ENCODE data around the gene TMEM60. TPM values are rescaled to one million over a fixed set of nuclear protein-coding genes. Genes with fewer than 3 reads are reported as not detected.

The TMEM60 gene
- total RNA-seq, 2 experiments from 2014 or later = 1.2 to 2.4 TPM

DNA sequence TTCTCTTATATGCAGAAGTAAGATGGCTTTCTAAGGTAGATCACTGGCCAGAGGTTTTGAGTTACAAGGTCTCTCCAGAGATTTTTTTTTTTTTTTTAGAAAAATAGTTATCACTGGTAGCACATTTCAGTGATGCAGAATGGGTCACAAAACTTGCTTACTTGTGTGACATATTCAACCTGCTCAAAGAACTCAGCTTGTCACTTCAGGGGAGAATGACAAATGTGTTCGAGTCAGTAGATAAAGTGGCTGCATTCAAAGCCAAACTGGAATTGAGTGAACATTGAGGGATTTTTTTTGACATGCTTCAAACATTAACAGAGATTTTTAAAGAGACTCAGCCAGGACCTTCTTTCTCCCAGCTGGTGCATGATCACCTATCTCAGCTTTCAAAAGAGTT, 33.7 kb upstream of the TMEM60 start:
- Mint-ChIP-seq H3K27ac (peak overlapping the region; percentile 86), H3K27me3 (no peaks in the 10 kb centered on the region), H3K4me1 (ENCODE audit: low read depth) (peaks cover 57% of the 10 kb centered on the region), H3K4me3 (peak overlapping the region; percentile 77), H3K36me3 (ENCODE audit: low read depth) (peaks cover 4% of the 10 kb centered on the region), H3K9me3 (no peaks in the 10 kb centered on the region)
- intact Hi-C loops (cut with DNase I, micrococcal nuclease) = loop anchor here in 1 of 2 experiments (5.0 kb wide), 1 partner anchor 35 kb away; the partner anchor contains the start of genes PHTF2 and TMEM60
- Histone ChIP-seq H3K36me3 (ENCODE audit: insufficient read depth, low read length) (no peaks in the 10 kb centered on the region), H3K9me3 (ENCODE audit: control insufficient read depth in 1 of 2, insufficient read depth in 1 of 2, low read length in 2 of 2) (peaks cover 0 to 3% of the 10 kb centered on the region in 2 experiments), H3K27ac (ENCODE audit: low read depth in 1 of 2, low read length in 2 of 2) (peak overlapping the region in 1 of 2 donors; percentile 43), H3K4me1 (ENCODE audit: insufficient read depth, low read length) (peaks cover 45% of the 10 kb centered on the region), H3K4me3 (ENCODE audit: low read length) (peak overlapping the region; percentile 13), H3K27me3 (ENCODE audit: control insufficient read depth in 1 of 2, insufficient read depth in 2 of 2, low read length in 2 of 2) (no peaks in the 10 kb centered on the region)
- TF ChIP-seq CTCF (IDR thresholded peaks at IDR 0.05) = no peak
- ChIA-PET POLR2A (interaction anchor here (0.6 to 2.4 kb wide), 7 partner anchors 17 to 306 kb away, joined by 3 to 9 read pairs (median 4); partner anchors contain the start of genes PHTF2 and TMEM60), CTCF (interaction anchor here (0.7 to 1.5 kb wide), 2 partner anchors 33 to 34 kb away, joined by 3 to 6 read pairs; partner anchors contain the start of genes PHTF2 and TMEM60)
- no peak for ATAC-seq (ENCODE audit: poor library complexity)
- peak in 1 of 14 experiments; percentile 4 for DNase-seq

GRCh38 chr7:77831481-77831880, 33.2 kb upstream of the TMEM60 start:
- Mint-ChIP-seq H3K4me1 (ENCODE audit: low read depth) (peaks cover 62% of the 10 kb centered on the region), H3K27ac (peak overlapping the region; percentile 86), H3K36me3 (ENCODE audit: low read depth) (peaks cover 6% of the 10 kb centered on the region), H3K27me3 (no peaks in the 10 kb centered on the region), H3K4me3 (peak overlapping the region; percentile 77), H3K9me3 (no peaks in the 10 kb centered on the region)
- intact Hi-C loops (cut with DNase I, micrococcal nuclease) = loop anchor here in 1 of 2 experiments (5.0 kb wide), 1 partner anchor 34 kb away; the partner anchor contains the start of genes PHTF2 and TMEM60
- DNase-seq = peak in 3 of 14 experiments; percentile 12 to 54 (median 32)
- Histone ChIP-seq H3K36me3 (ENCODE audit: insufficient read depth, low read length) (no peaks in the 10 kb centered on the region), H3K4me1 (ENCODE audit: insufficient read depth, low read length) (peaks cover 45% of the 10 kb centered on the region), H3K27ac (ENCODE audit: low read depth in 1 of 2, low read length in 2 of 2) (peak overlapping the region in 1 of 2 donors; percentile 43), H3K27me3 (ENCODE audit: control insufficient read depth in 1 of 2, insufficient read depth in 2 of 2, low read length in 2 of 2) (no peaks in the 10 kb centered on the region), H3K9me3 (ENCODE audit: control insufficient read depth in 1 of 2, insufficient read depth in 1 of 2, low read length in 2 of 2) (peaks cover 0 to 3% of the 10 kb centered on the region in 2 experiments), H3K4me3 (ENCODE audit: low read length) (peak overlapping the region; percentile 13)
- CTCF ChIA-PET = interaction anchor here (0.7 to 1.5 kb wide), 3 partner anchors 10 to 34 kb away, joined by 3 to 6 read pairs (median 3); partner anchors contain the start of genes PHTF2 and TMEM60
- POLR2A ChIA-PET = interaction anchor here (0.6 to 2.4 kb wide), 7 partner anchors 16 to 305 kb away, joined by 3 to 9 read pairs (median 4); partner anchors contain the start of genes PHTF2 and TMEM60
- peak; percentile 45 for ATAC-seq (ENCODE audit: poor library complexity)
- no peak for TF ChIP-seq CTCF (IDR thresholded peaks at IDR 0.05)

GRCh38 chr7:77830649-77831355, 32.6 kb upstream of the TMEM60 start:
- H3K36me3 ChIP-seq (ENCODE audit: insufficient read depth, low read length) = no peaks in the 10 kb centered on the region
- peak overlapping the region; percentile 86 for H3K27ac Mint-ChIP-seq
- intact Hi-C loops (cut with DNase I, micrococcal nuclease) = loop anchor here in 1 of 2 experiments (5.0 kb wide), 1 partner anchor 34 kb away; the partner anchor contains the start of genes PHTF2 and TMEM60
- H3K4me1 ChIP-seq (ENCODE audit: insufficient read depth, low read length) = peaks cover 45% of the 10 kb centered on the region
- H3K9me3 ChIP-seq (ENCODE audit: control insufficient read depth in 1 of 2, insufficient read depth in 1 of 2, low read length in 2 of 2) = peaks cover 3 to 7% of the 10 kb centered on the region in 2 experiments
- DNase-seq = no peak
- no peaks in the 10 kb centered on the region for H3K27me3 ChIP-seq (ENCODE audit: control insufficient read depth in 1 of 2, insufficient read depth in 2 of 2, low read length in 2 of 2)
- TF ChIP-seq CTCF (IDR thresholded peaks at IDR 0.05) = no peak
- no peak overlapping the region for H3K27ac ChIP-seq (ENCODE audit: low read depth in 1 of 2, low read length in 2 of 2)
- H3K27me3 Mint-ChIP-seq = no peaks in the 10 kb centered on the region
- CTCF ChIA-PET = interaction anchor here (1.1 to 1.5 kb wide), 2 partner anchors 10 to 32 kb away, joined by 3 to 6 read pairs; partner anchors contain the start of genes PHTF2 and TMEM60
- peaks cover 66% of the 10 kb centered on the region for H3K4me1 Mint-ChIP-seq (ENCODE audit: low read depth)
- H3K9me3 Mint-ChIP-seq = peaks cover under 1% of the 10 kb centered on the region
- peak overlapping the region; percentile 77 for H3K4me3 Mint-ChIP-seq
- ATAC-seq (ENCODE audit: poor library complexity) = no peak
- POLR2A ChIA-PET = interaction anchor here (1.2 to 2.4 kb wide), 2 partner anchors 16 to 32 kb away, joined by 6 to 9 read pairs; partner anchors contain the start of genes PHTF2 and TMEM60
- H3K4me3 ChIP-seq (ENCODE audit: low read length) = no peak overlapping the region
- H3K36me3 Mint-ChIP-seq (ENCODE audit: low read depth) = peaks cover 11% of the 10 kb centered on the region
